Psoas muscle (tissue), 8 donors: ENCODE results near the gene LUZP2. TPM values are rescaled to one million over a fixed set of nuclear protein-coding genes. Genes with fewer than 3 reads are reported as not detected.

Experiments
- ATAC-seq, 4 donors: fragments of 200-7000 bp; cut with Tn5 transposase; one replicate each; pipeline ENCODE4 v1.9.1; 2020; ENCODE audit warnings: moderate library complexity in 3 of 4, mild to moderate bottlenecking in 2 of 4
- DNase-seq, 2 donors: peaks; one replicate each; pipeline ENCODE4 v3.0.0-alpha.2; 2020
- H3K27ac ChIP-seq: fragments of 200-600 bp; one replicate; pipeline ENCODE4 v1.8.0; 2022
- H3K27me3 ChIP-seq, 3 donors: fragments of 200-600 bp in 1 of 3; one replicate each; pipeline versions ENCODE4 v1.6.1 to v1.8.0; 2013 to 2022; ENCODE audit warnings: low read length in 2 of 3, mild to moderate bottlenecking in 2 of 3, moderate library complexity in 1 of 3; ENCODE audit not compliant: insufficient read depth in 3 of 3
- H3K36me3 ChIP-seq, 2 donors: fragments of 200-600 bp in 1 of 2; one replicate each; pipeline versions ENCODE4 v1.6.1 to v1.8.0; 2013 to 2022; ENCODE audit warnings: low read depth in 1 of 2, mild to moderate bottlenecking in 1 of 2, moderate library complexity in 1 of 2; ENCODE audit not compliant: insufficient read depth in 1 of 2
- H3K4me1 ChIP-seq: fragments of 200-600 bp; one replicate; pipeline ENCODE4 v1.8.0; 2022
- H3K4me3 ChIP-seq: fragments of 200-600 bp; one replicate; pipeline ENCODE4 v1.8.0; 2022; ENCODE audit warnings: mild to moderate bottlenecking
- H3K9me3 ChIP-seq: fragments of 200-600 bp; one replicate; pipeline ENCODE4 v1.8.0; 2022
- CTCF ChIP-seq: fragments of 200-600 bp; IDR thresholded peaks from one replicate; pipeline ENCODE4 v1.8.0; 2022; ENCODE audit warnings: antibody characterized with exemption
- WGBS, 3 donors: extraction: QIAGEN DNeasy Blood & Tissue Kit; methylation state at CpG; one replicate each; pipeline versions ENCODE4 v1.1.6 to v1.1.7; 2013; 5-methylcytosine and 5-hydroxymethylcytosine counted together
- intact Hi-C, 2 donors: fragments of 100-400 bp; cut with DNase I; formaldehyde crosslinking; loops; one replicate each; pipeline versions ENCODE4 v1.11.0 to v1.14.2; 2022
- polyA plus RNA-seq, 3 donors: library from polyadenylated mRNA; stranded (reverse); fragments of 200-250 nt; gene quantifications; one replicate each; pipeline ENCODE4 v1.2.3, GENCODE V29; 2013
- total RNA-seq, 4 donors: library from RNA; stranded (reverse); fragmentation: NEBNext Ultra II Directional in 2 of 4; extraction: Animal tissue kit (Norgen Biotek cat#: 25700) in 2 of 4; gene quantifications; one replicate each; pipeline versions ENCODE4 v1.2.1 to v1.2.4, GENCODE V29; 2021 to 2023
- donor health status: healthy with polysubstance abuse.
- donor health status: DM: no; HTN: no; CAD: no; lungs with moderate emphysema.
- donor health status: Bipolar disorder and iron deficiency.
- donor health status: healthy.
- donor health status: DM: yes; HTN: yes; CAD: no.
- donor health status: DM: no; HTN: no; CAD: no.
- donor health status: DM: no; HTN: no; CAD: no.
- donor health status: DM: yes; HTN: yes; CAD: no.

Gene LUZP2
- total and polyA plus RNA-seq, 7 donors: 0.01 TPM; not detected in 5

GRCh38 chr11:24731554-24731953, 234.7 kb downstream of the LUZP2 start:
- WGBS, 3 donors: 73 to 75% (median 74%) methylated on average over 1 of the region's 1 CpG
- intact Hi-C loops: no loop called here
- DNase-seq (no peak), ATAC-seq (no peak)
- Histone ChIP-seq H3K9me3 (no peaks in the 10 kb centered on the region), H3K4me1 (no peaks in the 10 kb centered on the region), H3K36me3 (no peaks in the 10 kb centered on the region), H3K27ac (no peak overlapping the region), H3K4me3 (no peak overlapping the region), H3K27me3 (no peaks in the 10 kb centered on the region)
- no peak for TF ChIP-seq CTCF

- no peak overlapping the region for H3K27ac ChIP-seq
- no peak overlapping the region for H3K4me3 ChIP-seq
- WGBS, 3 donors: 25 to 40% (median 33%) methylated on average over 3 of the region's 3 CpGs
- DNase-seq: no peak
- H3K9me3 ChIP-seq: no peaks in the 10 kb centered on the region
- TF ChIP-seq CTCF: no peak
- intact Hi-C loops: no loop called here
- H3K4me1 ChIP-seq: no peaks in the 10 kb centered on the region
- no peaks in the 10 kb centered on the region for H3K36me3 ChIP-seq
- H3K27me3 ChIP-seq: no peaks in the 10 kb centered on the region
- no peak for ATAC-seq
Measured at GRCh38 chr11:24734742-24735237, 237.9 kb downstream of the LUZP2 start.

- WGBS, 3 donors: 58 to 71% (median 59%) methylated on average over 2 of the region's 2 CpGs
- Histone ChIP-seq H3K4me3 (no peak overlapping the region), H3K27ac (no peak overlapping the region), H3K4me1 (no peaks in the 10 kb centered on the region), H3K36me3 (no peaks in the 10 kb centered on the region), H3K9me3 (no peaks in the 10 kb centered on the region), H3K27me3 (no peaks in the 10 kb centered on the region)
- no peak for TF ChIP-seq CTCF
- intact Hi-C loops: no loop called here
- ATAC-seq: no peak
- no peak for DNase-seq
Measured at GRCh38 chr11:24738972-24739371, 242.1 kb downstream of the LUZP2 start.

GRCh38 chr11:24739637-24740036, 242.8 kb downstream of the LUZP2 start:
- Histone ChIP-seq H3K9me3 (no peaks in the 10 kb centered on the region), H3K36me3 (no peaks in the 10 kb centered on the region), H3K27ac (no peak overlapping the region), H3K27me3 (no peaks in the 10 kb centered on the region), H3K4me1 (no peaks in the 10 kb centered on the region), H3K4me3 (no peak overlapping the region)
- intact Hi-C loops: no loop called here
- TF ChIP-seq CTCF: no peak
- WGBS, 3 donors: 81 to 94% (median 89%) methylated on average over 4 of the region's 4 CpGs
- DNase-seq: no peak
- ATAC-seq: no peak
